HCT116 (cell line): ENCODE measurements around the gene SIX3.

Experiments
- CEBPB ChIP-seq: IDR thresholded peaks from 2 replicates; pipeline ENCODE4 v1.6.1; 2012; ENCODE audit warnings: low read depth
- EGR1 ChIP-seq: IDR thresholded peaks from 2 replicates; pipeline ENCODE4 v1.6.1; 2012; ENCODE audit warnings: low read depth
- ELF1 ChIP-seq: IDR thresholded peaks from 2 replicates; pipeline ENCODE4 v1.6.1; 2012; ENCODE audit warnings: low read depth, borderline replicate concordance
- EZH2 ChIP-seq: fragments of 200-600 bp; sonication (generic); IDR thresholded peaks from 2 replicates; pipeline ENCODE4 v1.6.1; 2017; ENCODE audit warnings: antibody characterized with exemption, mixed run types
- POLR2A ChIP-seq: IDR thresholded peaks from 2 replicates; pipeline ENCODE4 v1.7.0; 2011; ENCODE audit warnings: borderline replicate concordance; ENCODE audit not compliant: insufficient read depth, insufficient read length; ENCODE audit errors: extremely low read depth
- POLR2AphosphoS5 ChIP-seq: IDR thresholded peaks from 2 replicates; pipeline ENCODE4 v1.6.1; 2011; ENCODE audit warnings: mild to moderate bottlenecking, low read depth, low read length, moderate library complexity
- RAD21 ChIP-seq: IDR thresholded peaks from 2 replicates; pipeline ENCODE4 v1.6.1; 2012; ENCODE audit warnings: low read depth, mild to moderate bottlenecking
- TCF7L2 ChIP-seq: IDR thresholded peaks from 2 replicates; pipeline ENCODE4 v1.7.0; 2011; ENCODE audit warnings: borderline replicate concordance, inconsistent platforms; ENCODE audit not compliant: insufficient read depth, insufficient read length; ENCODE audit errors: extremely low read depth
- TF ChIP-seq, protein P1 (sequence below), 3 experiments: fragments of 200-600 bp in 1 of 3; sonication (generic) in 1 of 3; IDR thresholded peaks in 2 of 3; conservative IDR thresholded peaks in 1 of 3; 2 replicates each; pipeline ENCODE4 v1.5.1; 2012 to 2017; ENCODE audit warnings: low read depth in 2 of 3, low read length in 2 of 3, antibody characterized with exemption in 1 of 3, borderline replicate concordance in 1 of 3, control low read depth in 1 of 3, mild to moderate bottlenecking in 1 of 3, mixed read lengths in 1 of 3, mixed run types in 1 of 3, moderate library complexity in 1 of 3; ENCODE audit not compliant: insufficient read depth in 1 of 3
- TF ChIP-seq, protein P2 (sequence below): IDR thresholded peaks from 2 replicates; pipeline ENCODE4 v1.6.1; 2012
- TF ChIP-seq, protein P3 (sequence below): IDR thresholded peaks from 2 replicates; pipeline ENCODE4 v1.6.1; 2012
- TF ChIP-seq, protein P4 (sequence below): IDR thresholded peaks from 2 replicates; pipeline ENCODE4 v1.6.1; 2012; ENCODE audit warnings: low read depth
- TF ChIP-seq, protein P5 (sequence below): IDR thresholded peaks from 2 replicates; pipeline ENCODE4 v1.6.1; 2011; ENCODE audit warnings: mild to moderate bottlenecking, low read length, moderate library complexity; ENCODE audit not compliant: insufficient replicate concordance; ENCODE audit errors: extremely low read depth

DNA sequence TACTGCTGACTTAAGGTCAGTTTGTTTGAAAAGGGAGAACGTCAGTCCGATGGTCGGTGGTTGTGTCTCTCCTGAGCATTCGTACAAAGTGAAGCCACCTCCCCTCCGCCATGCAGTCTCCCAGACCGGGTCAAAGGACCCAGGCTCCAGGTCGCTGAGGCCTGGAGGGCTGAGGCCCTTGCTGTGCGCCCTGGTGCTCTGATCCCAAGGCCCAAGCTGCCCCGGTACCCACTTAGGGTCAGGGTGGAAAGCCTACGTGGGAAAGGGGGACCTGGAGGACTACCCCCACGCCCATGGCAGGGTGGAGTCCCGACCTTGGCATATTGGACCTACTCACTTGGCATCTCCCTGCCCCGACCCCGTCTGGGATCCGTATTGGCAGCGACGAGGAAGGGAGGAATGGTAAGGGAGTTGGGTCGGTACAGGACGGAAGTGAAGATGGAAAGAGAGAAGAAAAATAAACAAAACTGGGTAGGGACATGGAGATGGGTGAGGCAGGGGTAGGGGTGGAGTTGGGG is 8.0 kb upstream of the SIX3 start:
- TF ChIP-seq POLR2A: no peak
- TF ChIP-seq, protein P1, sequence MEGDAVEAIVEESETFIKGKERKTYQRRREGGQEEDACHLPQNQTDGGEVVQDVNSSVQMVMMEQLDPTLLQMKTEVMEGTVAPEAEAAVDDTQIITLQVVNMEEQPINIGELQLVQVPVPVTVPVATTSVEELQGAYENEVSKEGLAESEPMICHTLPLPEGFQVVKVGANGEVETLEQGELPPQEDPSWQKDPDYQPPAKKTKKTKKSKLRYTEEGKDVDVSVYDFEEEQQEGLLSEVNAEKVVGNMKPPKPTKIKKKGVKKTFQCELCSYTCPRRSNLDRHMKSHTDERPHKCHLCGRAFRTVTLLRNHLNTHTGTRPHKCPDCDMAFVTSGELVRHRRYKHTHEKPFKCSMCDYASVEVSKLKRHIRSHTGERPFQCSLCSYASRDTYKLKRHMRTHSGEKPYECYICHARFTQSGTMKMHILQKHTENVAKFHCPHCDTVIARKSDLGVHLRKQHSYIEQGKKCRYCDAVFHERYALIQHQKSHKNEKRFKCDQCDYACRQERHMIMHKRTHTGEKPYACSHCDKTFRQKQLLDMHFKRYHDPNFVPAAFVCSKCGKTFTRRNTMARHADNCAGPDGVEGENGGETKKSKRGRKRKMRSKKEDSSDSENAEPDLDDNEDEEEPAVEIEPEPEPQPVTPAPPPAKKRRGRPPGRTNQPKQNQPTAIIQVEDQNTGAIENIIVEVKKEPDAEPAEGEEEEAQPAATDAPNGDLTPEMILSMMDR (IDR thresholded peaks at IDR 0.05 in 2 of 3, conservative IDR thresholded peaks at IDR 0.05 in 1 of 3; ENCODE audit: borderline replicate concordance in 1 of 3, insufficient read depth in 1 of 3, low read depth in 2 of 3, low read length in 2 of 3): no peak
- TF ChIP-seq, protein P2, sequence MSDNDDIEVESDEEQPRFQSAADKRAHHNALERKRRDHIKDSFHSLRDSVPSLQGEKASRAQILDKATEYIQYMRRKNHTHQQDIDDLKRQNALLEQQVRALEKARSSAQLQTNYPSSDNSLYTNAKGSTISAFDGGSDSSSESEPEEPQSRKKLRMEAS: no peak
- no peak for TF ChIP-seq CEBPB
- TF ChIP-seq POLR2AphosphoS5: no peak
- TF ChIP-seq, protein P3, sequence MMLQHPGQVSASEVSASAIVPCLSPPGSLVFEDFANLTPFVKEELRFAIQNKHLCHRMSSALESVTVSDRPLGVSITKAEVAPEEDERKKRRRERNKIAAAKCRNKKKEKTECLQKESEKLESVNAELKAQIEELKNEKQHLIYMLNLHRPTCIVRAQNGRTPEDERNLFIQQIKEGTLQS: no peak
- no peak for TF ChIP-seq TCF7L2
- no peak for TF ChIP-seq EZH2
- TF ChIP-seq, protein P4, sequence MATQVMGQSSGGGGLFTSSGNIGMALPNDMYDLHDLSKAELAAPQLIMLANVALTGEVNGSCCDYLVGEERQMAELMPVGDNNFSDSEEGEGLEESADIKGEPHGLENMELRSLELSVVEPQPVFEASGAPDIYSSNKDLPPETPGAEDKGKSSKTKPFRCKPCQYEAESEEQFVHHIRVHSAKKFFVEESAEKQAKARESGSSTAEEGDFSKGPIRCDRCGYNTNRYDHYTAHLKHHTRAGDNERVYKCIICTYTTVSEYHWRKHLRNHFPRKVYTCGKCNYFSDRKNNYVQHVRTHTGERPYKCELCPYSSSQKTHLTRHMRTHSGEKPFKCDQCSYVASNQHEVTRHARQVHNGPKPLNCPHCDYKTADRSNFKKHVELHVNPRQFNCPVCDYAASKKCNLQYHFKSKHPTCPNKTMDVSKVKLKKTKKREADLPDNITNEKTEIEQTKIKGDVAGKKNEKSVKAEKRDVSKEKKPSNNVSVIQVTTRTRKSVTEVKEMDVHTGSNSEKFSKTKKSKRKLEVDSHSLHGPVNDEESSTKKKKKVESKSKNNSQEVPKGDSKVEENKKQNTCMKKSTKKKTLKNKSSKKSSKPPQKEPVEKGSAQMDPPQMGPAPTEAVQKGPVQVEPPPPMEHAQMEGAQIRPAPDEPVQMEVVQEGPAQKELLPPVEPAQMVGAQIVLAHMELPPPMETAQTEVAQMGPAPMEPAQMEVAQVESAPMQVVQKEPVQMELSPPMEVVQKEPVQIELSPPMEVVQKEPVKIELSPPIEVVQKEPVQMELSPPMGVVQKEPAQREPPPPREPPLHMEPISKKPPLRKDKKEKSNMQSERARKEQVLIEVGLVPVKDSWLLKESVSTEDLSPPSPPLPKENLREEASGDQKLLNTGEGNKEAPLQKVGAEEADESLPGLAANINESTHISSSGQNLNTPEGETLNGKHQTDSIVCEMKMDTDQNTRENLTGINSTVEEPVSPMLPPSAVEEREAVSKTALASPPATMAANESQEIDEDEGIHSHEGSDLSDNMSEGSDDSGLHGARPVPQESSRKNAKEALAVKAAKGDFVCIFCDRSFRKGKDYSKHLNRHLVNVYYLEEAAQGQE: no peak
- TF ChIP-seq EGR1: no peak
- no peak for TF ChIP-seq RAD21
- TF ChIP-seq, protein P5, sequence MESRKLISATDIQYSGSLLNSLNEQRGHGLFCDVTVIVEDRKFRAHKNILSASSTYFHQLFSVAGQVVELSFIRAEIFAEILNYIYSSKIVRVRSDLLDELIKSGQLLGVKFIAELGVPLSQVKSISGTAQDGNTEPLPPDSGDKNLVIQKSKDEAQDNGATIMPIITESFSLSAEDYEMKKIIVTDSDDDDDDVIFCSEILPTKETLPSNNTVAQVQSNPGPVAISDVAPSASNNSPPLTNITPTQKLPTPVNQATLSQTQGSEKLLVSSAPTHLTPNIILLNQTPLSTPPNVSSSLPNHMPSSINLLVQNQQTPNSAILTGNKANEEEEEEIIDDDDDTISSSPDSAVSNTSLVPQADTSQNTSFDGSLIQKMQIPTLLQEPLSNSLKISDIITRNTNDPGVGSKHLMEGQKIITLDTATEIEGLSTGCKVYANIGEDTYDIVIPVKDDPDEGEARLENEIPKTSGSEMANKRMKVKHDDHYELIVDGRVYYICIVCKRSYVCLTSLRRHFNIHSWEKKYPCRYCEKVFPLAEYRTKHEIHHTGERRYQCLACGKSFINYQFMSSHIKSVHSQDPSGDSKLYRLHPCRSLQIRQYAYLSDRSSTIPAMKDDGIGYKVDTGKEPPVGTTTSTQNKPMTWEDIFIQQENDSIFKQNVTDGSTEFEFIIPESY: no peak
- TF ChIP-seq ELF1: no peak
